ENCODE results near the gene SLC6A1.

DNA sequence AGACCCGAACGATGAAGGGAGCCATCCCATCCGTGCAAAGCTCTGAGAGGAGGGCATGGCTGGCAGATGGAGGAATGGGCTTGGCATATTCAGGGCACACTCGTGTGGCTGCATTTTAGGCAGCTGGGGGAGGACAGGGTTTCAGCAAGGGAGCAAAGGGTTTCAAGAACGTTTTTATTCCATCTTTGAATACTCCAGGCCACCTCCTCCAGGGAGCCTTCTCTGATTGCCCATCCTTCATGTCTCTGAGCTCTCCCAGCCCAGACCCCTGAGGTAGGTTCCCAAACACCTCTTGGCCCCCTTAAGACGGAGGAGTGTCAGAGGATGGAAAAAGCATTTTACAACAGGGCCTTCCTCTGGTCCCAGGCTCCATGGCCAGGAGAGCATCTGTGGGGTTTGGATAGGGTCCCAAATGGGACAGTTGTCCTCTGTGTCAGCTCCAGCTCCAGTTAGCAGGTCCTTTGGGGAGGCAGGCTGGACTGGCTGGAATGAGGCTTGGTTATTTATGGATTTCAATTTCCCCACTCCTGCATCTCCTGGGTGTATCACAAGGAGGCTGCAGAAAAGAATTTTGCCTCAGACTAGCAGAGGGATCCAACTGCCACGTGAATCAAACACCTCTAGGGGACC, 17.7 kb upstream of the SLC6A1 start:
- TF ChIP-seq, protein P1, sequence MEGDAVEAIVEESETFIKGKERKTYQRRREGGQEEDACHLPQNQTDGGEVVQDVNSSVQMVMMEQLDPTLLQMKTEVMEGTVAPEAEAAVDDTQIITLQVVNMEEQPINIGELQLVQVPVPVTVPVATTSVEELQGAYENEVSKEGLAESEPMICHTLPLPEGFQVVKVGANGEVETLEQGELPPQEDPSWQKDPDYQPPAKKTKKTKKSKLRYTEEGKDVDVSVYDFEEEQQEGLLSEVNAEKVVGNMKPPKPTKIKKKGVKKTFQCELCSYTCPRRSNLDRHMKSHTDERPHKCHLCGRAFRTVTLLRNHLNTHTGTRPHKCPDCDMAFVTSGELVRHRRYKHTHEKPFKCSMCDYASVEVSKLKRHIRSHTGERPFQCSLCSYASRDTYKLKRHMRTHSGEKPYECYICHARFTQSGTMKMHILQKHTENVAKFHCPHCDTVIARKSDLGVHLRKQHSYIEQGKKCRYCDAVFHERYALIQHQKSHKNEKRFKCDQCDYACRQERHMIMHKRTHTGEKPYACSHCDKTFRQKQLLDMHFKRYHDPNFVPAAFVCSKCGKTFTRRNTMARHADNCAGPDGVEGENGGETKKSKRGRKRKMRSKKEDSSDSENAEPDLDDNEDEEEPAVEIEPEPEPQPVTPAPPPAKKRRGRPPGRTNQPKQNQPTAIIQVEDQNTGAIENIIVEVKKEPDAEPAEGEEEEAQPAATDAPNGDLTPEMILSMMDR (IDR thresholded peaks at IDR 0.05; ENCODE audit: insufficient read depth, low read length, poor library complexity, severe bottlenecking) = no peak
- TF ChIP-seq EZH2phosphoT487 (conservative IDR thresholded peaks at IDR 0.05; ENCODE audit: low read length) = no peak

Data from SU-DHL-6 (cell line).